RWPE2 (cell line): ENCODE results near the gene SWSAP1.

Experiments used
- ATAC-seq: fragments of 200-7000 bp; cut with Tn5 transposase; 3 replicates; pipeline ENCODE4 v1.9.1; 2021; ENCODE audit warnings: low read depth
- DNase-seq: peaks from one replicate; pipeline ENCODE4 v3.0.0-alpha.2; 2020; ENCODE audit warnings: low spot score
- H3K27ac ChIP-seq: fragments of 450-650 bp; 2 replicates; pipeline ENCODE4 v1.5.1; 2017; ENCODE audit warnings: mild to moderate bottlenecking; ENCODE audit not compliant: poor library complexity, severe bottlenecking
- H3K27me3 ChIP-seq: fragments of 250-450 bp; sonication (Bioruptor Pico); 2 replicates; pipeline ENCODE4 v1.5.1; 2021; ENCODE audit warnings: mild to moderate bottlenecking, moderate library complexity; ENCODE audit not compliant: insufficient read depth, poor library complexity, severe bottlenecking
- H3K36me3 ChIP-seq: fragments of 250-450 bp; sonication (Bioruptor Pico); 2 replicates; pipeline ENCODE4 v1.5.1; 2020; ENCODE audit warnings: low read depth, mild to moderate bottlenecking, moderate library complexity
- H3K4me1 ChIP-seq: fragments of 250-450 bp; sonication (Bioruptor Pico); 2 replicates; pipeline ENCODE4 v1.5.1; 2021; ENCODE audit warnings: mild to moderate bottlenecking, moderate library complexity; ENCODE audit not compliant: insufficient read depth, poor library complexity, severe bottlenecking
- H3K4me3 ChIP-seq: fragments of 250-450 bp; sonication (Bioruptor Pico); 2 replicates; pipeline ENCODE4 v1.5.1; 2021; ENCODE audit warnings: mild to moderate bottlenecking, moderate library complexity; ENCODE audit not compliant: severe bottlenecking
- H3K9me3 ChIP-seq: fragments of 250-450 bp; sonication (Bioruptor Pico); 2 replicates; pipeline ENCODE4 v1.5.1; 2021; ENCODE audit warnings: mild to moderate bottlenecking, moderate library complexity; ENCODE audit not compliant: severe bottlenecking
- CTCF ChIP-seq: fragments of 450-650 bp; IDR thresholded peaks from one replicate; pipeline ENCODE4 v1.5.1; 2017; ENCODE audit warnings: mild to moderate bottlenecking, moderate library complexity; ENCODE audit not compliant: poor library complexity, severe bottlenecking

SWSAP1 gene

GRCh38 chr19:11423164-11423790 lies 48.8 kb downstream of the SWSAP1 start:
- Histone ChIP-seq H3K9me3 (no peaks in the 10 kb centered on the region), H3K4me1 (peaks cover 4% of the 10 kb centered on the region), H3K4me3 (no peak overlapping the region), H3K27ac (no peak overlapping the region), H3K36me3 (no peaks in the 10 kb centered on the region), H3K27me3 (no peaks in the 10 kb centered on the region)
- no peak for ATAC-seq
- no peak for TF ChIP-seq CTCF
- no peak for DNase-seq

GRCh38 chr19:11423791-11424181 lies 49.3 kb downstream of the SWSAP1 start:
- TF ChIP-seq CTCF: no peak
- Histone ChIP-seq H3K27ac (no peak overlapping the region), H3K4me3 (no peak overlapping the region), H3K36me3 (no peaks in the 10 kb centered on the region), H3K9me3 (no peaks in the 10 kb centered on the region), H3K27me3 (no peaks in the 10 kb centered on the region), H3K4me1 (peaks cover 4% of the 10 kb centered on the region)
- no peak for ATAC-seq
- DNase-seq: no peak
